ENCODE results near the gene FUOM. TPM values are rescaled to one million over a fixed set of nuclear protein-coding genes. Genes with fewer than 3 reads are reported as not detected.

The FUOM gene
- total RNA-seq, 1 donor from 2014 or later = 9.3 TPM

GRCh38 chr10:133312016-133312768 is 45.6 kb downstream of the FUOM start:
- H3K27ac ChIP-seq = no peak overlapping the region
- TF ChIP-seq EZH2 (IDR thresholded peaks at IDR 0.05) (no peak), CTCF (IDR thresholded peaks at IDR 0.05) (no peak), EZH2phosphoT487 (IDR thresholded peaks at IDR 0.05) (no peak)
- no peak overlapping the region for H3K9ac ChIP-seq
- H3K36me3 ChIP-seq = no peaks in the 10 kb centered on the region
- Mint-ChIP-seq H3K27ac (no peak overlapping the region), H3K4me3 (no peak overlapping the region), H3K4me1 (peaks cover 16% of the 10 kb centered on the region), H3K27me3 (ENCODE audit: insufficient read depth, low read depth) (peaks cover 7% of the 10 kb centered on the region), H3K36me3 (peaks cover 12% of the 10 kb centered on the region), H3K9me3 (no peaks in the 10 kb centered on the region)
- H3K4me1 ChIP-seq = peaks cover 6% of the 10 kb centered on the region
- H2AFZ ChIP-seq (replicated peaks) = no peak overlapping the region
- peaks cover 21% of the 10 kb centered on the region for H4K20me1 ChIP-seq (ENCODE audit: low read depth)
- H3K9me3 ChIP-seq (ENCODE audit: low read depth) = no peaks in the 10 kb centered on the region
- peaks cover 8% of the 10 kb centered on the region for H3F3A ChIP-seq (ENCODE audit: low read depth)
- H3K4me3 ChIP-seq = no peak overlapping the region
- DNase-seq (ENCODE audit: low spot score) = no peak
- H3K27me3 ChIP-seq = no peaks in the 10 kb centered on the region
- peaks cover 14% of the 10 kb centered on the region for H3K79me2 ChIP-seq (ENCODE audit: low read depth)
- H3K4me2 ChIP-seq = no peak overlapping the region

GRCh38 chr10:133311570-133311969 is 46.2 kb downstream of the FUOM start:
- Mint-ChIP-seq H3K36me3 (peaks cover 12% of the 10 kb centered on the region), H3K4me1 (peaks cover 21% of the 10 kb centered on the region)
- no peak for DNase-seq (ENCODE audit: low spot score)

GRCh38 chr10:133310789-133311188 is 47.0 kb downstream of the FUOM start:
- Histone ChIP-seq H3K9me3 (ENCODE audit: low read depth) (no peaks in the 10 kb centered on the region), H3F3A (ENCODE audit: low read depth) (peaks cover 4% of the 10 kb centered on the region), H3K36me3 (no peaks in the 10 kb centered on the region), H4K20me1 (ENCODE audit: low read depth) (peaks cover 27% of the 10 kb centered on the region), H2AFZ (replicated peaks) (no peak overlapping the region), H3K27ac (no peak overlapping the region), H3K4me3 (no peak overlapping the region), H3K4me2 (no peak overlapping the region), H3K9ac (no peak overlapping the region), H3K4me1 (peaks cover 6% of the 10 kb centered on the region), H3K27me3 (no peaks in the 10 kb centered on the region), H3K79me2 (ENCODE audit: low read depth) (peaks cover 28% of the 10 kb centered on the region)
- Mint-ChIP-seq H3K4me1 (peaks cover 21% of the 10 kb centered on the region), H3K27ac (no peak overlapping the region), H3K36me3 (peaks cover 12% of the 10 kb centered on the region), H3K9me3 (no peaks in the 10 kb centered on the region), H3K4me3 (peak overlapping the region; percentile 52), H3K27me3 (ENCODE audit: insufficient read depth, low read depth) (peaks cover 9% of the 10 kb centered on the region)
- TF ChIP-seq CTCF (IDR thresholded peaks at IDR 0.05) = no peak
- no peak for TF ChIP-seq EZH2phosphoT487 (IDR thresholded peaks at IDR 0.05)
- TF ChIP-seq EZH2 (IDR thresholded peaks at IDR 0.05) = no peak
- no peak for DNase-seq (ENCODE audit: low spot score)

More at GRCh38 chr10:133311570-133311969, 46.2 kb downstream of the FUOM start:
- Histone ChIP-seq H3K4me2 (no peak overlapping the region), H3K9ac (no peak overlapping the region), H4K20me1 (ENCODE audit: low read depth) (peaks cover 26% of the 10 kb centered on the region), H3K27me3 (no peaks in the 10 kb centered on the region), H3K9me3 (ENCODE audit: low read depth) (no peaks in the 10 kb centered on the region), H3K4me1 (peaks cover 6% of the 10 kb centered on the region), H2AFZ (replicated peaks) (no peak overlapping the region), H3K36me3 (no peaks in the 10 kb centered on the region), H3K27ac (no peak overlapping the region), H3K79me2 (ENCODE audit: low read depth) (peaks cover 20% of the 10 kb centered on the region), H3F3A (ENCODE audit: low read depth) (peaks cover 8% of the 10 kb centered on the region), H3K4me3 (no peak overlapping the region)
- no peak overlapping the region for H3K27ac Mint-ChIP-seq
- TF ChIP-seq EZH2phosphoT487 (IDR thresholded peaks at IDR 0.05) = no peak
- TF ChIP-seq EZH2 (IDR thresholded peaks at IDR 0.05) = no peak
- no peak for TF ChIP-seq CTCF (IDR thresholded peaks at IDR 0.05)
- H3K4me3 Mint-ChIP-seq = no peak overlapping the region
- H3K27me3 Mint-ChIP-seq (ENCODE audit: insufficient read depth, low read depth) = peaks cover 9% of the 10 kb centered on the region
- no peaks in the 10 kb centered on the region for H3K9me3 Mint-ChIP-seq

Data from neural progenitor cell (in vitro differentiated cells).